Measurements from ENCODE around the gene STRIP2.

DNA sequence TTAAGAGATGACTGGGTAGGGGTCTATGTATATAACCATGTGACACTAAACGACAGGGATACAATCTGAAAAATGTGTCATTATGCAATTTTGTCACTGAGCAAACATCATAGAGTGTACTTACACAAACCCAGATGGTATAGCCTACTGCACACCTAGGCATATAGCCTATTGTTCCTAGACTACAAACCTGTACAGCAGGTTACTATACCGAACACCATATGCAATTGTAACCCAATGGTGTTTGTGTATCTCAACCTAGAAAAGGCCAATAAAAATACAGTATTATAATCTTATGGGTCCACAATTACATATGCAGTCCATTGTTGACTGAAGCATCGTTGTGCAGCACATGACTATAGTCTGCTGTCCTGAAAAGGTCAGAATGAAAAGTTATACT, 22.9 kb downstream of the STRIP2 start:
- TF ChIP-seq CTCF (IDR thresholded peaks at IDR 0.05; ENCODE audit: poor library complexity): no peak
- no peak for TF ChIP-seq EZH2 (IDR thresholded peaks at IDR 0.05; ENCODE audit: borderline replicate concordance)
- no peak for TF ChIP-seq EZH2phosphoT487 (IDR thresholded peaks at IDR 0.05; ENCODE audit: low read depth, severe bottlenecking, unreplicated experiment)
